Measurements from ENCODE around the gene ZNF892.
"Not testable (repeated sequence)": the region's sequence is repeated elsewhere in the genome, so short reads cannot be mapped to it uniquely, and the experiment has no call there.

The ZNF892 gene

DNA sequence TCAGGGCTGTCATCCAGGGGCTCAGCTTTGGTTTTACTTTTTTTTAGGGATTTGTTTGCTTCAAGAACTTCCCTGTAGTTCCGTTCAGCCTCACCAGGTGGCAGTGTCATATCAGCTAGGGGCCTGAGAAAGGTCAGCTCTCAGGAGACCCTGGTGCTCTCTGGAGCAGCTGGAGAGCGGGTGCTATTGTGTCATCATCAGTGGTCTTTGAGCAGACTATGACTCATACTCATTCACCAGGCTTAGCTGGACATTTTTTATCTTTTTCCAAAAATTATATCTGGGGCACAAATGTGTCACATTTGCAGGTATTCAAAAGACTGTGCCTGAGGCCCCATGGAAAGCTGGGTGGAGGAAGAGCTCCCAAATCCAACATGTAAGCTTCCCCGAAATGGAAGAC is 24.4 kb downstream of the ZNF892 start:
- peak; percentile 67 for DNase-seq

DNA sequence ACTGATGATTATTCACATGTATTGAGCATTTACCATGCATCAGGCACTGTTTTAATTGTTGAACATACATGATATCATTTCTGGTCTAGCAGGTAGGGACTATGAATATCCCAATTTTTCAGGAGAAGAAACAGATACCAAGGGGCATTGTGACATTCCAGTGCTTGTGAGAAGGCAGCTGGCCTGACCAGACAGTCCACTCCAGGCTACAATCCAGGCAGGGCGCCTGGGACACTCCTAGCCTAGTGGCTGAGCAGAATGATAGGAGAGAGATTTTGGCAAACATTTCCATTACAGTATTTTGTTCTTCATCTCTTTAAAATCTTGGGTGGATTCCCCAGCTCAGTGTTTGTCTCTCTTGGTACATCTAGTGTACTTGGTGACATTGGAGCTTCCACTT is 24.9 kb downstream of the ZNF892 start:
- no peak for DNase-seq

DNA sequence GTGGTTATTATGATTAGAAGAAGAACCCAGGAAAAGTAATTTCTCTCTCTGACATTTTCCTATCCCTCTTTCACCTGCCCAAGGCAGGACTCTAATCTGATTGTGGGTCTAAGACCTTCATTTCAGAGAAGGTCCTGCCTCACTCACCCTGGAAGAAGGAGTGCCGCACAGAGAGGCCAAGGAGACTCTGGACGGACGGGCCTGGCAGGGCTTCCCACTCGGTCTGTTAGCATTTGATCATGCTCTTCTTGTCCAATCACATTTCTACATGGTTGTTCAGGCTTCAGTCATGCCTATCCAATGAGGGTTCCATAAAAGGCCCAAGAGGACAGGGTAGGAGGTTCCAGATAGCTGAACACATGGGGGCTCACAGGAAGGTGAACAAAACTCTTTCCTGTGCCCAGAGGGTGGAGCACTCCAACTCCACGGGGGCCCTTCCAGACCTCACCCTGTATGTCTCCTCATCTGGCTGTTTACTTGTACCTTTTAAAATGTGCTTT is 27.0 kb downstream of the ZNF892 start:
- DNase-seq = no peak

DNA sequence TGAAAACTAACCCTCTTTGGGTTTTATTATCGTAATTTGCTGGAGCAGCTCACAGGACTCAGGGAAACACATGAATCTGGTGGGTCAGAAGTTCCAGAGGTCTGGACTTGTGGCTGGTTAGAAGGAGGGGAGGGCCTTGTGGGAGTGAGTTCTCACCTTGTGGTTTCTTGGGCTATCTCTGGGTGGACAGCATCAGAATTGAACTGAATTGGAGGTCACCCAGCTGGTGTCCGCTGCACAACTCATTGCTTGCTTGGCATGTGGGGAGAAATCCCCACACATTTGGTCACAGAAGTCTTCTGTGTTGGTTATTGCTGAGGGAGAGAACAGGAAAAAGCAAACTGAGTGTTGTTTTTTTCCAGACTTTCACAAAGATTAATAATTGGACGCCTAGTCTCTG is 27.5 kb downstream of the ZNF892 start:
- no peak for DNase-seq

DNA sequence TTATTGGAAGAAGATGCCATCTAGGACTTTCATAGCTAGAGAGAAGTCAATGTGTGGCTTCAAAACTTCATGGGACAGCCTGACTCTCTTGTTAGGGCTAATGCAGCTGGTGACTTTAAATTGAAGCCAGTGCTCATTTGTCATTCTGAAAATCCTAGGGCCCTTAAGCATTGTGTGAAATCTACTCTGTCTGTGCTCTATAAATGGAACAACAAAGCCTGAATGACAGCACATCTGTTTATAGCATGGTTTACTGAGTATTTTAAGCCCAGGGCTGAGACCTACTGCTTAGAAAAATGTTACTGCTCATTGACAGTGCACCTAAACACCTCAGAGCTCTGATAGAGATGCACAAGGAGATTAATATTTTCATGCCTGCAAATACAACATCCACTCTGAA is 30.8 kb downstream of the ZNF892 start:
- DNase-seq = no peak

DNA sequence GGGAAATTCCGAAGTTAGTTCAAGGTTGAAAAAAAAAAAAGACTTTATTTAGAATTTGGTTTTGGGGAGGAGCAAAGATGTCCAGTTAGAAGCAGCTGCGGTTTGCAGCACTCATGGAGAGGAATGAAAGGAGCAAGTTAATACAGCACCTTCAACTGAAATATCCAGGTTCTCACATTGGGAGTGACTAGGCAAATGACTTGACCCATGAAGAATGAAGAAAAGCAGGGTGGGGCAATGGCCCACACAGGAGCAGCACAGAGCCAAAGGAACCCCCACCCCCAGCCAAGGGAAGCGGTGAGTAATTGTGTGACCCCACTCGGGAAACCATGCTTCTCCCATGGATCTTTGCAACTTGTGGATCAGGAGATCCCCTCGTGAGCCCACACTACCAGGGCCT is 32.8 kb downstream of the ZNF892 start:
- DNase-seq = no peak

DNA sequence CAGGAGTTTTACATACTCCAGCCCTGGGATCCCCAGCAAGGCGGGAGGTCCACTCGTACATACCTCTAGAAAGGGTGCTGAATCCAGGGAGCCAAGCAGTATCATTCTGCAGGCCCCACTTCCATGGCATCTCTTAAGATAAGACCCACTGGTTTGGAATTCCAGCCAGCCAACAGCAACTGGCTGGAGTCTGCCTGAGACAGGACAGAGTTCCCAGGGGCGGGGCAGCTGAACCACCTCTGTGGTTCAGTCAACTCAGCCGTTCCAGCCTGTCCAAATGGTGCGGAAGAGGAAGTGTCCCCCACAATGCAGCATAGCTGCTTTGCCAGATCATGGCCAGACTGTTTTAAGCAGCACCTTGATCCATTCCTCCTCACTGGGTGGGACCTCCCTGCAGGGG is 33.2 kb downstream of the ZNF892 start:
- no peak for DNase-seq

DNA sequence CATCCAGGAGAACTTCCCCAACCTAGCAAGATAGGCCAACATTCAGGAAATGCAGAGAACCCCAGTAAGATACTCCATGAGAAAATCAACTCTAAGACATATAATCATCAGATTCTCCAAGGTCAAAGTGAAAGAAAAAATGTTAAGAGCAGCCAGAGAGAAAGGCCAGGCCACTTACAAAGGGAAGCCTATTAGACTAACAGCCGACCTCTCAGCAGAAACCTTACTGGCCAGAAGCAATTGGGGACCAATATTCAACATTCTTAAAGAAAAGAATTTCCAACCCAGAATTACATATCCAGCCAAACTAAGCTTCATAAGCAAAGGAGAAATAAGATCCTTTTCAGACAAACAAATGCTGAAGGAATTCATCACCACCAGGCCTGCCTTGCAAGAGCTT is 34.8 kb downstream of the ZNF892 start:
- not testable (repeated sequence) for DNase-seq

Measured in fibroblast of skin of abdomen (primary cell).